NB4 (cell line): Measurements from ENCODE around the gene THAP2.

Source experiments
- DNase-seq: peaks from one replicate; pipeline ENCODE4 v3.0.0; 2010; ENCODE audit warnings: low read depth
- H3K4me3 ChIP-seq: one replicate; pipeline ENCODE4 v1.5.1; 2011; ENCODE audit warnings: mild to moderate bottlenecking, low read depth, low read length, moderate library complexity
- MYC ChIP-seq: IDR thresholded peaks from 2 replicates; pipeline ENCODE4 v1.6.1; 2011; ENCODE audit warnings: low read depth, low read length
- POLR2A ChIP-seq: IDR thresholded peaks from 2 replicates; pipeline ENCODE4 v1.6.1; 2011; ENCODE audit warnings: mild to moderate bottlenecking; ENCODE audit not compliant: insufficient read length; ENCODE audit errors: extremely low read depth
- TF ChIP-seq, protein P1 (sequence below): IDR thresholded peaks from one replicate; pipeline ENCODE4 v1.5.1; 2012; ENCODE audit warnings: low read depth, low read length
- TF ChIP-seq, protein P2 (sequence below): IDR thresholded peaks from 2 replicates; pipeline ENCODE4 v1.6.1; 2011; ENCODE audit warnings: low read depth, low read length

THAP2 gene

DNA sequence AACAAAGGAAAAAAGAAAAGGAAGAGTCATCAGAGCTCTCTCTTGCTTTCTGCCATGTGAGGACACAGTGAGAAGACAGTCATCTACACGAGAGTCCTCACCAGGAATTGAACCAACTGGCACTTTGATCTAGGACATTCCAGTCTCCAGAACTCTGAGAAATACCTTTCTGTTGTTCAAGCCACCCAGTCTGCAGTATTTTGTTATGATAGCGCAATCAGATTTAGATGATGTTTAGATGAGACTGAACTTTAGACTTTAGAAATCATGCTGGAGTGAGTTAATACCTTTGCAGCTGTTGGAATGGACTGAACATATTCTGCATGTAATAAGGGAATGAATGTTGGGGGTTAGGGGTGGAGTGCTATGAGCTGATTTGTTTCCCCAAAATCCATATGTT is 62.4 kb downstream of the THAP2 start:
- no peak for TF ChIP-seq POLR2A
- TF ChIP-seq, protein P1, sequence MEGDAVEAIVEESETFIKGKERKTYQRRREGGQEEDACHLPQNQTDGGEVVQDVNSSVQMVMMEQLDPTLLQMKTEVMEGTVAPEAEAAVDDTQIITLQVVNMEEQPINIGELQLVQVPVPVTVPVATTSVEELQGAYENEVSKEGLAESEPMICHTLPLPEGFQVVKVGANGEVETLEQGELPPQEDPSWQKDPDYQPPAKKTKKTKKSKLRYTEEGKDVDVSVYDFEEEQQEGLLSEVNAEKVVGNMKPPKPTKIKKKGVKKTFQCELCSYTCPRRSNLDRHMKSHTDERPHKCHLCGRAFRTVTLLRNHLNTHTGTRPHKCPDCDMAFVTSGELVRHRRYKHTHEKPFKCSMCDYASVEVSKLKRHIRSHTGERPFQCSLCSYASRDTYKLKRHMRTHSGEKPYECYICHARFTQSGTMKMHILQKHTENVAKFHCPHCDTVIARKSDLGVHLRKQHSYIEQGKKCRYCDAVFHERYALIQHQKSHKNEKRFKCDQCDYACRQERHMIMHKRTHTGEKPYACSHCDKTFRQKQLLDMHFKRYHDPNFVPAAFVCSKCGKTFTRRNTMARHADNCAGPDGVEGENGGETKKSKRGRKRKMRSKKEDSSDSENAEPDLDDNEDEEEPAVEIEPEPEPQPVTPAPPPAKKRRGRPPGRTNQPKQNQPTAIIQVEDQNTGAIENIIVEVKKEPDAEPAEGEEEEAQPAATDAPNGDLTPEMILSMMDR: no peak
- TF ChIP-seq MYC: no peak
- TF ChIP-seq, protein P2, sequence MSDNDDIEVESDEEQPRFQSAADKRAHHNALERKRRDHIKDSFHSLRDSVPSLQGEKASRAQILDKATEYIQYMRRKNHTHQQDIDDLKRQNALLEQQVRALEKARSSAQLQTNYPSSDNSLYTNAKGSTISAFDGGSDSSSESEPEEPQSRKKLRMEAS: no peak
- DNase-seq: no peak
- H3K4me3 ChIP-seq: no peak overlapping the region

DNA sequence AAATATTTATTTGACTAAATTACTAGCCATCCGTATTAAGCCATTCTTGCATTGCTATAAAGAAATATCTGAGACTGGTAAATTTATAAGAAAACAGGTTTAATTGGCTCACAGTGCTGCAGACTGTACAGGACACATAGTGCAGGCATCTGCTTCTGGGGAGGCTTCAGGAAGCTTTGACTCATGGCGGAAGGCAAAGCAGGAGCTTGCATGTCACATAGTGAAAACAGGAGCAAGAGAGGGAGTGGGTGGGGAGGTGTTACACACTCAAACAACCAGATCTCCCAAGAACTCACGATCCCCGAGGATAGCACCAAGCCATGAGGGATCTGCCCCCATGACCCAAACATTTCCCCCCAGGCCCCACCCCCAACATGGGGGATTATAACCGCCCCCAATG is 63.9 kb downstream of the THAP2 start:
- DNase-seq: no peak
- TF ChIP-seq POLR2A (no peak), MYC (no peak)
- TF ChIP-seq, protein P1: no peak
- TF ChIP-seq, protein P2: no peak
- H3K4me3 ChIP-seq: no peak overlapping the region
